ENCODE measurements around the gene TMEM126B. TPM values are rescaled to one million over a fixed set of nuclear protein-coding genes. Genes with fewer than 3 reads are reported as not detected.

Gene TMEM126B
- total RNA-seq, 1 experiment from 2014 or later, result 50.4 TPM

GRCh38 chr11:85656777-85657176, 28.4 kb downstream of the TMEM126B start:
- Mint-ChIP-seq H3K9me3 (ENCODE audit: unreplicated experiment) (no peaks in the 10 kb centered on the region), H3K4me1 (ENCODE audit: insufficient read depth, unreplicated experiment) (peaks cover 28% of the 10 kb centered on the region), H3K36me3 (ENCODE audit: insufficient read depth, unreplicated experiment) (peaks cover 68% of the 10 kb centered on the region), H3K27me3 (ENCODE audit: insufficient read depth, unreplicated experiment) (no peaks in the 10 kb centered on the region), H3K4me3 (ENCODE audit: unreplicated experiment) (no peak overlapping the region), H3K27ac (ENCODE audit: low read depth, unreplicated experiment) (no peak overlapping the region)
- DNase-seq (ENCODE audit: unreplicated experiment), result no peak
- POLR2A ChIA-PET, result interaction anchor here (2.1 to 12.0 kb wide), 3 partner anchors 4 to 29 kb away, joined by 7 to 254 read pairs (median 254); partner anchors contain the start of genes CREBZF, TMEM126A and TMEM126B
- CTCF ChIA-PET, result interaction anchor here (0.6 kb wide), 1 partner anchor 167 kb away, joined by 3 read pairs; no protein-coding TSS in a partner anchor
- no TSS peak for BruUV-seq (replicated peaks)
- intact Hi-C loops (cut with micrococcal nuclease), result no loop called here
- TF ChIP-seq CTCF (IDR thresholded peaks at IDR 0.05; ENCODE audit: unreplicated experiment), result no peak

- BruUV-seq (replicated peaks), result no TSS peak
- intact Hi-C loops (cut with micrococcal nuclease), result no loop called here
- no peak for TF ChIP-seq CTCF (IDR thresholded peaks at IDR 0.05; ENCODE audit: unreplicated experiment)
- no peak for DNase-seq (ENCODE audit: unreplicated experiment)
- Mint-ChIP-seq H3K4me1 (ENCODE audit: insufficient read depth, unreplicated experiment) (peaks cover 35% of the 10 kb centered on the region), H3K27me3 (ENCODE audit: insufficient read depth, unreplicated experiment) (no peaks in the 10 kb centered on the region), H3K9me3 (ENCODE audit: unreplicated experiment) (no peaks in the 10 kb centered on the region), H3K4me3 (ENCODE audit: unreplicated experiment) (no peak overlapping the region), H3K27ac (ENCODE audit: low read depth, unreplicated experiment) (no peak overlapping the region), H3K36me3 (ENCODE audit: insufficient read depth, unreplicated experiment) (peaks cover 76% of the 10 kb centered on the region)
- CTCF ChIA-PET, result no interaction called here
- POLR2A ChIA-PET, result interaction anchor here (0.5 to 10.2 kb wide), 4 partner anchors 8 to 602 kb away, joined by 3 to 254 read pairs (median 23); partner anchors contain the start of genes DLG2, TMEM126A and TMEM126B
Observed at GRCh38 chr11:85658180-85658579, 29.8 kb downstream of the TMEM126B start.

- DNase-seq (ENCODE audit: unreplicated experiment), result no peak
- ChIA-PET CTCF (no interaction called here), POLR2A (interaction anchor here (1.0 to 10.2 kb wide), 3 partner anchors 12 to 584 kb away, joined by 5 to 254 read pairs (median 42); partner anchors contain the start of genes DLG2, TMEM126A and TMEM126B)
- intact Hi-C loops (cut with micrococcal nuclease), result no loop called here
- BruUV-seq (replicated peaks), result no TSS peak
- H3K9me3 Mint-ChIP-seq (ENCODE audit: unreplicated experiment), result no peaks in the 10 kb centered on the region
- peak overlapping the region; percentile 95 for H3K4me3 Mint-ChIP-seq (ENCODE audit: unreplicated experiment)
- H3K27me3 Mint-ChIP-seq (ENCODE audit: insufficient read depth, unreplicated experiment), result no peaks in the 10 kb centered on the region
- no peak for TF ChIP-seq CTCF (IDR thresholded peaks at IDR 0.05; ENCODE audit: unreplicated experiment)
- H3K36me3 Mint-ChIP-seq (ENCODE audit: insufficient read depth, unreplicated experiment), result peaks cover 77% of the 10 kb centered on the region
- no peak overlapping the region for H3K27ac Mint-ChIP-seq (ENCODE audit: low read depth, unreplicated experiment)
- peaks cover 33% of the 10 kb centered on the region for H3K4me1 Mint-ChIP-seq (ENCODE audit: insufficient read depth, unreplicated experiment)
Observed at GRCh38 chr11:85661972-85662664, 33.7 kb downstream of the TMEM126B start.

- peak overlapping the region; percentile 95 for H3K27ac Mint-ChIP-seq (ENCODE audit: low read depth, unreplicated experiment)
- H3K9me3 Mint-ChIP-seq (ENCODE audit: unreplicated experiment), result no peaks in the 10 kb centered on the region
- no peaks in the 10 kb centered on the region for H3K27me3 Mint-ChIP-seq (ENCODE audit: insufficient read depth, unreplicated experiment)
- ChIA-PET POLR2A (interaction anchor here (0.6 to 10.2 kb wide), 10 partner anchors 13 to 965 kb away, joined by 3 to 254 read pairs (median 4); partner anchors contain the start of genes DLG2, HIKESHI, TMEM126A and TMEM126B), CTCF (interaction anchor here (0.5 to 1.0 kb wide), 2 partner anchors 14 to 555 kb away, joined by 3 to 5 read pairs; no protein-coding TSS in a partner anchor)
- intact Hi-C loops (cut with micrococcal nuclease), result no loop called here
- TF ChIP-seq CTCF (IDR thresholded peaks at IDR 0.05; ENCODE audit: unreplicated experiment), result no peak
- peak overlapping the region; percentile 95 for H3K4me3 Mint-ChIP-seq (ENCODE audit: unreplicated experiment)
- peaks cover 33% of the 10 kb centered on the region for H3K4me1 Mint-ChIP-seq (ENCODE audit: insufficient read depth, unreplicated experiment)
- DNase-seq (ENCODE audit: unreplicated experiment), result no peak
- TSS peak; percentile 29 for BruUV-seq (replicated peaks)
- H3K36me3 Mint-ChIP-seq (ENCODE audit: insufficient read depth, unreplicated experiment), result peaks cover 66% of the 10 kb centered on the region
Observed at GRCh38 chr11:85663080-85663752, 34.8 kb downstream of the TMEM126B start.

Data from MCF 10A (cell line).